GM18505 (cell line): ENCODE results near the gene E2F8.
A peak's percentile ranks its signal among the peaks of the same experiment; 100 is the strongest.

Source experiments
- ATAC-seq: cut with Tn5 transposase; IDR thresholded peaks from one replicate; pipeline ENCODE4 v1.9.1; 2021; ENCODE audit not compliant: unreplicated experiment
- POLR2A ChIP-seq: IDR thresholded peaks from 4 replicates; pipeline ENCODE4 v1.6.1; 2011; ENCODE audit warnings: borderline replicate concordance; ENCODE audit not compliant: insufficient read depth, insufficient read length; ENCODE audit errors: extremely low read depth

The E2F8 gene

DNA sequence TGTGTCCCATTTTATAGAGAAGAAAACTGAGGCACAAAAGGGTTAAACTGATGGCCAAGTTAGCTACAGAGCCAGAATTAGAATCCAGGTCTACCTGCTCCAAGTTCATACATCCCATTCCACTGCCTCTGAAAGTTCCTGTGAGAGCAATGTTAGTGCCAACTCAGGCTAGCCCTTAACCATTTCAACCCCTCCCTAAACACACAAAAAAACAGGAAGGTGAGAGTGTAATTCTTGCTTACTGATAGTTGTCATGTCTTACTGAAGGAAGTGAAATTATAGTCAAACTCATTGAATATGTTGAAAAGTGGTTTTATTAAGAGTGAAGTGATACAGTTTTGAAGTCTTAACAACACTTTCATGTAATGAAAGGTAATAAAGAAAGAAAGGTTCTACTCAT is 2.9 kb upstream of the E2F8 start:
- no peak for ATAC-seq
- TF ChIP-seq POLR2A = no peak

DNA sequence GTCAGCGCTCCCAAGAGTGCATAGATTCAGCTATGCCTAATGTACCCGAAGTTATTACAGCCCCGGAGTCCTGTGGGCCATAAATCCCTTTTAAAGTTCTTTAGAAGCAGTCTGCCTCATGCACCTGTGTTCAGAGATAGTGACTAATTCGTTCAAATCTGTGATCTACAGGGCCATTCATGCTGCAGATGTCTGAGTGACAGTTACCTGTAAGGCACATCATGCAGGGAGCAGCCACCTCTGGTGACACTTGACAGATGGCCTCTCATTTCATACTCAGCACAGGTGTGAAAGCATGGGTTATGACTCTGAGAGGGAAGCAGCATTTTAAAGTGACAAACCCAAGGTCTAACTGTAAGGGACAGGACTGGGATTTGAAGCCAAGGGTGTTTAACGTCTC is 2.4 kb upstream of the E2F8 start:
- TF ChIP-seq POLR2A = no peak
- ATAC-seq = no peak

DNA sequence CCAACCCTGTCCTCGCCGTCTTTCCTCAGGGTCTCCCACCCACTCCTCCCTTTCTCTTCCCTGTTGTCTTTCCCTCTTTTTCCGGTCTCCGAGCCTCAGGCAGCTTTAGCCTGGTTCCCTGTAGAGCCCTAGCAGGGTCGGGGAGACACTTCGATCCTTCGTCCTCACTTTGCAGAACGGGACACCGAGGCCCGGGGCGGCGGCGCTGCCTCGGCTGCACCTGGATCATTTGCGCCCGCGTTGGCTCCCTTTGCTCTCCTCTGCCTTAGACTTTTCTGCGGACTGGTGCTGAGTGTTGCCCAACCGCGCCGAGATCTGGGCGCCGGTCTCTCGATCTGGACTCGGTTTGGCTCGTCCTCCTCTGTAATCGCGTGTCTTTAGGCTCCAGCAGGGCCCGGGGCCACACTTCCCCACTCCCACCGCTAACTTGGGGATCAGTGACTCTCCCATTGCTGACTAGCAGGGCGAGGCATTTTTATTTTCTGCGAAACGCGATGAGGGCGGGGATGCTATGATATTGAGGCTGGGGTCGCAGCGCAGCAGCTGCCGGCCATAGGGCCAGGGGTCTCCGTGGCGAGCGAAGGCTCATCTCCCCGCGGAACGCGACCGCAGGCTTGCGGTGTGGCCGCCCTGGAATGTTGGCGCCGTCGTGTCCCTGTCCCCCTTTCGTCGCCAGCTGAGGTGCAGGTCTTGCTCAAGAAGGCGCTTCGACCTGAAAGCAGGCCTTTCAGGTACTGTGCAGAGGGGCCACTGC is 1.6 kb upstream of the E2F8 start:
- ATAC-seq = no peak

DNA sequence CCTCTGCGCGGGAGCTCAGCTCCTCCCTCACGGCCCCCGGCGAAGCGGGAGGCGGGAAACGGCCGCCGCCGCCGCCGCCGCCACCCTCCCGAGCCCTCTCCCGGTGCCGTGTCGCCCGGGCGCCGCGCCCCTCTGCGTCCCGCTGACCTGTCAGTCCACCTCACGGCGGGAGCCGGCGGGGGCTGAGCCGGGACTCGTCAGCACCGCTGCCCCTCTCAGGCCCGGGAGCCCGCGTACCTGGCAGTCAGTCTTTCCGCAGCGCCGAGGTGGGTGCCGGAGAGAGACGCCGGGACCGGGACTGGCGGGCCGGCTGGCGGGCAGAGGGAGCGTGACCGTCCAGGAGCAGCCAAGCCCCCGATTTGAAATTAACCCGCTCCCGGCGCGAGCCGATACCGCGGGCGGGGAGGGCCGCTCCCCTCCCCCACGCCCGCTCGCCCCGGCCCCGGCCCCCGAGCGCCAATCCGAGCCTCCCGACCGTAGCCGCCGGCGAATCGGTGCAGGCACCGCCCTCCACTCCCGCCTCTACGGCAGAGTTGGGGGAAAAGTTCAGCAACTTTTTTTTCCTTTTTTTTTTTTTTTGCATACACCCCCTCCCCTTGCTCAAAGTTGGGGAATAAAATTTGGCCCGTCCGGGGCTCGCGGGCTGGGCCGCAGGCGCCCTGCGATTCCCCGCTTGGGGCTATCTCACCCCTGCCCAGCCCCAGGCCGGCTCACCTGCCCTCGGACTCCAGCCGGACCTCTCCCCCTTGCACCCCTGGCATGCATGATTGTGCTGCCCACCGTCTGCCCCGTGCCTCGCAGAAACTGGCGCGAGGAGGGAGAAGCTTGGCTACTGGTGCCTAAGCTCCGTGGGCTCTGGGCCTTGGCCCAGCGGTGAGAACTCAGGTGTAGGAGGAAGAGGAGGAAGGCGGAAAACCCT is 774 bp upstream of the E2F8 start:
- no peak for TF ChIP-seq POLR2A
- peak; percentile 40 for ATAC-seq

More for the DNA sequence above, 1.6 kb upstream of the E2F8 start:
- no peak for TF ChIP-seq POLR2A

DNA sequence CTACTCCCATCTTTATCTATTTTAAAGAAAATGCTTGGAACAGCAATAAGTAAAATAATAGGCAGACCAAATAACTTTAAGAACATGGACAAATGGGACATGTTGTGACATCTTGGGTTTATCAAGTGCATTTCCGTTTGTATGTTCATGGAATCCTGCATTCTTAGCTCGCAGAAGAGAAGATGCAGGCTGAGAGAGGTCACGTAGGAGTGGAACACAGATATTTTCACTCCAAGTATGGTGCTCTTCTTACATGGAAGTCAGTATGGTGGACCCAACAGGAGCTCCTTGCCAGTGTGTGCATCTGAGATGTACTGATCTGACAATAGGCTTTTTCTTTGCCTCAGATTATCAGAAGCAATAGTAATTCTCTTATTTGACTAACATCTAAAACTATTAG is 1.7 kb downstream of the E2F8 start:
- no peak for TF ChIP-seq POLR2A
- no peak for ATAC-seq

DNA sequence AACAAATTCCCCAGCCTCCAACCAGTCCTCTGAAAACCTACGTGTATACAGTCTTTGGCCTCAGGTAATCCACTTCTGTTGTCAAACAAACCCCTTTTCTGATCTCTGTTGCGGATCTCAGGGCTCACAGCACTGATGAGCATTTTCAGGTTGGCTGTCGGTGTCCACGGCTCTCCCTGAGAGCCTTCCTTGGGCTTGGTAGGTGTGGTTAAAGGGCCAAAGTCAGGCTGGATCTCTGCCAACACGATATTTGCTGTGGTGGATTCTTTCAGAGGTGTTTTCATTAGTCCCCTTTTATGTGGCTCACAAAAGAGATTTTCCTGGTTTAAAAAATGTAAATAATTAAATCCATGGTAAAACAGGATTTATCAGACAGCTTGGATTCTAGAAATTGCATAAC is 2.9 kb downstream of the E2F8 start:
- TF ChIP-seq POLR2A = no peak
- ATAC-seq = no peak

DNA sequence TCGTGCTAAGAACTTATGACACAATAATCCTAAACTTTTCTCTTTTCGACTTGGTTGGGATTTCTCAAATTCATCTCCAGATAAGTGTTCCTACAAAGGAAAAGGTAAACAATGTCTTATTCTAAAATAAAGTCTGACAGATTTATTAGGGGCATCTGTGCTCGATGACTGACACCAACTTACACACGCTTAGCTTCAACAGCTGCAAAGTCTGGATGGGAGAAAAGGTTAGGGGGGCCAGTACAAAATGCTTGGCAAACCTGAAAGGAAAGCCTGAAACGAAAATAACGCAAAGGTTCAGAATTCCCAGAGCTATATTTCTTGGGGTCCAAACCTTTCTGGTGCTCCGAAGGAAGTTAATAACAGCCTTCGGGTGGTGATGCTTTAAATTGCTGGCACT is 3.4 kb downstream of the E2F8 start:
- no peak for TF ChIP-seq POLR2A
- ATAC-seq = no peak

DNA sequence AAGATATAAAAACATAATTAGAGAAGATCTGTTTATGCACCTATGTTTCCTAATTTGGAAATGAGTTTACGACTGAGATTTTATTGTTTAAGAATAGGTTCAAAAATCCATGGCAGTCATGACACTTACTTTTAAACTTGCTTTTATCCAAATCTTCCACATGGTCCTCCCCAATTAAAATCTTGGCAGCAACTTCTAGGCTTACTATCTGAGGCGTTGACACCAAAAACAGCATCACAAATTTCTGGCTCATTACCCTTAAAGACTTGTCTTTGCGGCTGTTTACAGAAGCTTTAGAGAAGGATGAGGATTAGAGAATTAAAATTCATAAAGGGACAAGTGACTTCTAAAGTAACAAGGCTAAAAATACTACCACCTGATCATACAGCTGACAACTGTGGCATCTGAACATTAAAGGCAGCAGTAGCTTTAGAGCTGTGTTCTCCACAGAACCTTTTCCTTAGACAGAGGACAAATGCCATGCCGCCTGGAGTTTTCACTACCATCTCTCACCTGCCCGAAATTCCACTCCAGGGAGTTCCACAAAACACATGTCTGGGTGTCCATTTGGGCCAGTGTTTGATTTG is 6.4 kb downstream of the E2F8 start:
- no peak for TF ChIP-seq POLR2A
- no peak for ATAC-seq

DNA sequence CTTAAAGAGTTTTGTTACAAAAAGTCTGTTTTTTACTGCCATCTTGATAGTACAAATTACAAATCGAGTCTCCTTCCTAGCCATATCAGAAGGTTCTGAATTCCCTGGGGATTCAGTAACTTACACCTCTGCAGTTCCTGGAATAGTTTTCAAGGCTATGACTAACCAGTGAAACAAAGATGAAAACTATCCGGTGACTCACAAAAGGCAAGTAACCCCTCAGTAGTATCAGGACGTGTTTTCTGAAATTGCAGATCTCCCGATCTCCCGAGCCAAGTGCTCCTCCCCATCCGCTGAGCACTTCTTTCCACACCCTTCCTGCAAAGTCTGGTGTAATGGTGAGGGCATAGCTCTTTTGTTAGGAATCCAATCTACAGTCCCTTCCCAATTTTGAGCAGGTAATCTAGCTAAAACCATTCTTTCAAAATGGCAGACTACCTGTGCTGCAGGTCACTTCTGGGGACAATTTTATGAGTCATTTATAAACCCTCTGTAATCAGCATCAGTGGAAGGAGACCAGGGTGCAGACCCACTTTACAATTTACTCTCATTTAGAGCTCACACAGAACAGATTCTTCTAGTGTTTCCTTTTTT is 7.7 kb downstream of the E2F8 start:
- no peak for TF ChIP-seq POLR2A
- ATAC-seq = no peak

DNA sequence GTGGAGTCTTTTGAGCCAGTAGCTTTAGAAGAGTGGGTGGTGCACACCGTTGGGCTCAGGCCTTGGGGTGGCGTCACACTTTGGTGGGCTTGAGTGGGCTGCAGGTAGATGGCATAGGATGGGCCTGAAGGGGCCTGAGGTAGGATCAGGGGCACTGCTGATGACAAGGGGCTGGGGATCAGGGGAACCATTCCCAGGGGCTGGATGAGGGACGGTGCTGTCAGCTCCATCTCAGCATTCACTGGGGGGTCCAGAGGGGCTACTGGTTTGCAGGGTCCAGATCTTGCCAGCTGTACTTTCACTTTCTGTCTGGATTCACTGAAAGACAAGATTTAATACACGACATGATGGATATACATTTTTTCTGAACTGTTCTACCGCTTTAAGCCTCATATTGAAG is 11.1 kb downstream of the E2F8 start:
- ATAC-seq = no peak
- TF ChIP-seq POLR2A = no peak

DNA sequence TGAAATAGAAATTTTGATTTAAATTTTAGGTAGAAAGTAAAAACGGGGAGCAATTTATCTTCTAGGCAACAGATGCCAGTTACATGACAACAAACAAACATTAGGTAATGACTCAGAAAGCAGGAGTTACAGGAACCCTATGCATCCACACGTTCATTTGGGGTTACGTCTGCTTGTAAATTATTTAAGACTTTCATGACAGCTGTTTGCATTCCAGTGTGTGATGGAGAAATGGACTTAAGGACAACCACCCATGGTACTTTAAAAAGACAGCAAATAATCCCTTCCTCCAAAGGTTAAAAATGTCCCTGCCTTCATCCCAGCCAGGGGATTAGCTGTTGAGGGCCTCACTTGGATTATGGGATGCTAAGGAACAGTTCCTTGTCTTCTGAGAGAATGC is 11.8 kb downstream of the E2F8 start:
- no peak for ATAC-seq
- TF ChIP-seq POLR2A = no peak

DNA sequence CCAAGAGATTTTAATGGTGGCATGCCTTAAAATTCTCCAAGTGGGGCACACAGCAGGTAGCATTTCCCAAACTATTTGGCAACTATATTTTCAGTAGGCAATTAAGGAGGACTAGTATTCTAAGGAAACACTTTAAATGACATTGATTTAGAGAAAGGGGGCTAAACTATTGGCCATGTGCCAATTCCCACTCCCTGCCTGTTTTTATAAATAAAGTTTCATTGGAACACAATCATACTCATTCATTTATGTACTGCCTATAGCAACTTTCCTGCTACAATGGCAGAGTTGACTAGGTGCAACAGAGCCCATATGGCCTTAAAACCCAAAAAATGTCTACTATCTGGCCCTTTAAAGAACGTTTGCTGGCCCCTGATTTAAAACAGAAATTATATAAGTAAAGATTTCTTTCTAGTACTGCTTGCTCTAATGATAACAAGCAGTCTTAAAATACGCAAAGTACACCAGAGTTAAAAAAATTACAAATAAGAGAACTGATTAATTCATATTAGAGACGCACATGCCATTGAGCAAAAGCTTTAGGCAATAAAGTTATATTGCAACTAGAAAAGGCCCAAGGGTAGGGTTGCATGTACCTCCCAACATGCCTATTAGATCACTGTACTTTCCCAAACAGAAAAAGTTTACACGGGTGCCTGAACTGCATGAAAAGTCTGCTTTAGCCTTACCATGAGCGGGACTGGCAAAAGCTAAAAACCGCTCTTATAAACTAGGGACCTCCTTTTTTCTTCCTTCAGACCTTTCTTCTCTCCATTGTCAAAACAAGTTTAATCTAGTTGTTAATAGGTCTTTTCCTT is 14.2 kb downstream of the E2F8 start:
- no peak for TF ChIP-seq POLR2A
- no peak for ATAC-seq
